Astrocyte (in vitro differentiated cells and primary cell): ENCODE data around the gene TRIP4.

ENCODE experiments used
- EZH2 ChIP-seq: IDR thresholded peaks from 2 replicates; pipeline ENCODE4 v1.6.1; 2012; ENCODE audit warnings: mild to moderate bottlenecking, low read length, inconsistent platforms; ENCODE audit not compliant: insufficient read depth
- TF ChIP-seq, protein P1 (sequence below): IDR thresholded peaks from 2 replicates; pipeline ENCODE4 v1.5.1; 2011; ENCODE audit warnings: low read depth, mild to moderate bottlenecking, inconsistent platforms, low read length, moderate library complexity; ENCODE audit not compliant: insufficient read depth

DNA sequence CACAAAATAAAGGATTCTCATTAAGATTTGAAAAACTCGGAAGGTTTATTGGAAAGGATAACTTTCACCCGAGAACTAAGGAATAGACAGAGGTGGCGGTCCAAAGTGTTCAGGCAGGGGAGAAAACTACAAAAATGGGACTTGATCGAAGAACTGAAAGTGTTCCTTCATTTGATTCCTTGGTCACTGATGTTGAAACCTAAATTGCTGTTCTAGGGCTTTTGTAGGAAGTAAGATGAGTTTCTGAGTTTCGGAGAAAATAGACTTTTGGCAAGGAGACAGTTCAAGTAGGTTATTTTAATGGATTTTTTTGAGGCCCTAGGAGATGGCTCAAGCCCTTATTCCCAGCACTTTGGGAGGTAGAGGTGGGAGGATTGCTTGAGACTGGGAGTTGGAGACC lies 1.4 kb downstream of the TRIP4 start:
- TF ChIP-seq, protein P1, sequence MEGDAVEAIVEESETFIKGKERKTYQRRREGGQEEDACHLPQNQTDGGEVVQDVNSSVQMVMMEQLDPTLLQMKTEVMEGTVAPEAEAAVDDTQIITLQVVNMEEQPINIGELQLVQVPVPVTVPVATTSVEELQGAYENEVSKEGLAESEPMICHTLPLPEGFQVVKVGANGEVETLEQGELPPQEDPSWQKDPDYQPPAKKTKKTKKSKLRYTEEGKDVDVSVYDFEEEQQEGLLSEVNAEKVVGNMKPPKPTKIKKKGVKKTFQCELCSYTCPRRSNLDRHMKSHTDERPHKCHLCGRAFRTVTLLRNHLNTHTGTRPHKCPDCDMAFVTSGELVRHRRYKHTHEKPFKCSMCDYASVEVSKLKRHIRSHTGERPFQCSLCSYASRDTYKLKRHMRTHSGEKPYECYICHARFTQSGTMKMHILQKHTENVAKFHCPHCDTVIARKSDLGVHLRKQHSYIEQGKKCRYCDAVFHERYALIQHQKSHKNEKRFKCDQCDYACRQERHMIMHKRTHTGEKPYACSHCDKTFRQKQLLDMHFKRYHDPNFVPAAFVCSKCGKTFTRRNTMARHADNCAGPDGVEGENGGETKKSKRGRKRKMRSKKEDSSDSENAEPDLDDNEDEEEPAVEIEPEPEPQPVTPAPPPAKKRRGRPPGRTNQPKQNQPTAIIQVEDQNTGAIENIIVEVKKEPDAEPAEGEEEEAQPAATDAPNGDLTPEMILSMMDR = no peak
- no peak for TF ChIP-seq EZH2
